ENCODE measurements around the gene EIPR1.
A peak's percentile ranks its signal among the peaks of the same experiment; 100 is the strongest.
"Not testable (repeated sequence)": the region's sequence is repeated elsewhere in the genome, so short reads cannot be mapped to it uniquely, and the experiment has no call there.

EIPR1 gene

GRCh38 chr2:3361518-3362389 lies 15.9 kb downstream of the EIPR1 start:
- POLR2A ChIA-PET, result no interaction called here
- H3K27ac ChIP-seq (ENCODE audit: insufficient read depth in 1 of 2, low read depth in 1 of 2, low read length in 2 of 2, poor library complexity in 1 of 2, severe bottlenecking in 2 of 2), result peak overlapping the region; percentile 26 to 33
- no peak overlapping the region for H3K4me3 ChIP-seq (ENCODE audit: control insufficient read depth in 1 of 7, extremely low read depth in 1 of 7, insufficient read depth in 4 of 7, low read depth in 2 of 7, low read length in 6 of 7)
- no peaks in the 10 kb centered on the region for H3K9me3 ChIP-seq (ENCODE audit: control extremely low read depth in 1 of 5, control insufficient read depth in 4 of 5, insufficient read depth in 2 of 5, low read depth in 1 of 5, low read length in 4 of 5)
- H3K4me1 ChIP-seq (ENCODE audit: control extremely low read depth in 1 of 4, control insufficient read depth in 4 of 4, insufficient read depth in 4 of 4, low read length in 3 of 4), result peaks cover 2 to 45% (median 20%) of the 10 kb centered on the region in 4 experiments
- H3K27me3 ChIP-seq (replicated peaks in 2 of 5; ENCODE audit: control insufficient read depth in 4 of 5, insufficient read depth in 5 of 5, low read length in 4 of 5), result no peaks in the 10 kb centered on the region
- no peaks in the 10 kb centered on the region for H3K36me3 ChIP-seq (ENCODE audit: control insufficient read depth in 4 of 4, insufficient read depth in 4 of 4, low read length in 3 of 4)
- no peak for DNase-seq
- CTCF ChIA-PET, result no interaction called here
- 93% methylated on average over 15 of the region's 17 CpGs for WGBS (ENCODE audit: insufficient coverage)

- ChIA-PET POLR2A (no interaction called here), CTCF (no interaction called here)
- Histone ChIP-seq H3K9me3 (ENCODE audit: control extremely low read depth in 1 of 5, control insufficient read depth in 4 of 5, insufficient read depth in 2 of 5, low read depth in 1 of 5, low read length in 4 of 5) (peaks cover 0 to 3% (median 0%) of the 10 kb centered on the region in 5 experiments), H3K4me3 (ENCODE audit: control insufficient read depth in 1 of 7, extremely low read depth in 1 of 7, insufficient read depth in 4 of 7, low read depth in 2 of 7, low read length in 6 of 7) (no peak overlapping the region), H3K4me1 (ENCODE audit: control extremely low read depth in 1 of 4, control insufficient read depth in 4 of 4, insufficient read depth in 4 of 4, low read length in 3 of 4) (peaks cover 2 to 37% (median 17%) of the 10 kb centered on the region in 4 experiments), H3K36me3 (ENCODE audit: control insufficient read depth in 4 of 4, insufficient read depth in 4 of 4, low read length in 3 of 4) (peaks cover 7 to 18% (median 11%) of the 10 kb centered on the region in 4 experiments), H3K27ac (ENCODE audit: insufficient read depth in 1 of 2, low read depth in 1 of 2, low read length in 2 of 2, poor library complexity in 1 of 2, severe bottlenecking in 2 of 2) (no peak overlapping the region), H3K27me3 (replicated peaks in 2 of 5; ENCODE audit: control insufficient read depth in 4 of 5, insufficient read depth in 5 of 5, low read length in 4 of 5) (no peaks in the 10 kb centered on the region)
- 100% methylated on average over 4 of the region's 8 CpGs for WGBS (ENCODE audit: insufficient coverage)
- no peak for DNase-seq
Measured at GRCh38 chr2:3357926-3358325, 19.7 kb downstream of the EIPR1 start.

- H3K9me3 ChIP-seq (ENCODE audit: control extremely low read depth in 1 of 5, control insufficient read depth in 4 of 5, insufficient read depth in 2 of 5, low read depth in 1 of 5, low read length in 4 of 5); H3K4me3 ChIP-seq (ENCODE audit: control insufficient read depth in 1 of 7, extremely low read depth in 1 of 7, insufficient read depth in 4 of 7, low read depth in 2 of 7, low read length in 6 of 7); POLR2A ChIA-PET; H3K27ac ChIP-seq (ENCODE audit: insufficient read depth in 1 of 2, low read depth in 1 of 2, low read length in 2 of 2, poor library complexity in 1 of 2, severe bottlenecking in 2 of 2); H3K27me3 ChIP-seq (replicated peaks in 2 of 5; ENCODE audit: control insufficient read depth in 4 of 5, insufficient read depth in 5 of 5, low read length in 4 of 5); CTCF ChIA-PET: not testable (repeated sequence)
- Histone ChIP-seq H3K4me1 (ENCODE audit: control extremely low read depth in 1 of 4, control insufficient read depth in 4 of 4, insufficient read depth in 4 of 4, low read length in 3 of 4) (peaks cover 1 to 32% (median 12%) of the 10 kb centered on the region in 4 experiments), H3K36me3 (ENCODE audit: control insufficient read depth in 4 of 4, insufficient read depth in 4 of 4, low read length in 3 of 4) (peaks cover 7 to 21% (median 12%) of the 10 kb centered on the region in 4 experiments)
- 100% methylated on average over 1 of the region's 2 CpGs for WGBS (ENCODE audit: insufficient coverage)
- DNase-seq, result peak; percentile 12 to 68 (median 45)
Measured at GRCh38 chr2:3357446-3357845, 20.2 kb downstream of the EIPR1 start.

GRCh38 chr2:3356799-3357198 lies 20.8 kb downstream of the EIPR1 start:
- ChIA-PET CTCF (no interaction called here), POLR2A (no interaction called here)
- DNase-seq, result no peak
- H3K36me3 ChIP-seq (ENCODE audit: control insufficient read depth in 4 of 4, insufficient read depth in 4 of 4, low read length in 3 of 4), result peaks cover 10 to 24% (median 16%) of the 10 kb centered on the region in 4 experiments
- H3K4me1 ChIP-seq (ENCODE audit: control extremely low read depth in 1 of 4, control insufficient read depth in 4 of 4, insufficient read depth in 4 of 4, low read length in 3 of 4), result peaks cover 0 to 26% (median 6%) of the 10 kb centered on the region in 4 experiments
- WGBS (ENCODE audit: insufficient coverage), result 100% methylated on average over 2 of the region's 2 CpGs
- no peaks in the 10 kb centered on the region for H3K27me3 ChIP-seq (replicated peaks in 2 of 5; ENCODE audit: control insufficient read depth in 4 of 5, insufficient read depth in 5 of 5, low read length in 4 of 5)
- H3K9me3 ChIP-seq (ENCODE audit: control extremely low read depth in 1 of 5, control insufficient read depth in 4 of 5, insufficient read depth in 2 of 5, low read depth in 1 of 5, low read length in 4 of 5), result peaks cover 0 to 6% (median 0%) of the 10 kb centered on the region in 5 experiments
- no peak overlapping the region for H3K27ac ChIP-seq (ENCODE audit: insufficient read depth in 1 of 2, low read depth in 1 of 2, low read length in 2 of 2, poor library complexity in 1 of 2, severe bottlenecking in 2 of 2)
- H3K4me3 ChIP-seq (ENCODE audit: control insufficient read depth in 1 of 7, extremely low read depth in 1 of 7, insufficient read depth in 4 of 7, low read depth in 2 of 7, low read length in 6 of 7), result no peak overlapping the region

- Histone ChIP-seq H3K27me3 (replicated peaks in 2 of 5; ENCODE audit: control insufficient read depth in 4 of 5, insufficient read depth in 5 of 5, low read length in 4 of 5) (no peaks in the 10 kb centered on the region), H3K4me1 (ENCODE audit: control extremely low read depth in 1 of 4, control insufficient read depth in 4 of 4, insufficient read depth in 4 of 4, low read length in 3 of 4) (peaks cover 0 to 19% (median 4%) of the 10 kb centered on the region in 4 experiments), H3K36me3 (ENCODE audit: control insufficient read depth in 4 of 4, insufficient read depth in 4 of 4, low read length in 3 of 4) (peaks cover 10 to 28% (median 19%) of the 10 kb centered on the region in 4 experiments), H3K4me3 (ENCODE audit: control insufficient read depth in 1 of 7, extremely low read depth in 1 of 7, insufficient read depth in 4 of 7, low read depth in 2 of 7, low read length in 6 of 7) (no peak overlapping the region), H3K9me3 (ENCODE audit: control extremely low read depth in 1 of 5, control insufficient read depth in 4 of 5, insufficient read depth in 2 of 5, low read depth in 1 of 5, low read length in 4 of 5) (peaks cover 0 to 12% (median 0%) of the 10 kb centered on the region in 5 experiments), H3K27ac (ENCODE audit: insufficient read depth in 1 of 2, low read depth in 1 of 2, low read length in 2 of 2, poor library complexity in 1 of 2, severe bottlenecking in 2 of 2) (no peak overlapping the region)
- DNase-seq, result no peak
- ChIA-PET POLR2A (no interaction called here), CTCF (no interaction called here)
- 98% methylated on average over 5 of the region's 8 CpGs for WGBS (ENCODE audit: insufficient coverage)
Measured at GRCh38 chr2:3355951-3356569, 21.6 kb downstream of the EIPR1 start.

GRCh38 chr2:3354986-3355385 lies 22.6 kb downstream of the EIPR1 start:
- H3K4me1 ChIP-seq (ENCODE audit: control extremely low read depth in 1 of 4, control insufficient read depth in 4 of 4, insufficient read depth in 4 of 4, low read length in 3 of 4), result peaks cover 0 to 13% (median 4%) of the 10 kb centered on the region in 4 experiments
- peaks cover 0 to 15% (median 0%) of the 10 kb centered on the region in 5 experiments for H3K9me3 ChIP-seq (ENCODE audit: control extremely low read depth in 1 of 5, control insufficient read depth in 4 of 5, insufficient read depth in 2 of 5, low read depth in 1 of 5, low read length in 4 of 5)
- peaks cover 10 to 31% (median 22%) of the 10 kb centered on the region in 4 experiments for H3K36me3 ChIP-seq (ENCODE audit: control insufficient read depth in 4 of 4, insufficient read depth in 4 of 4, low read length in 3 of 4)
- H3K27ac ChIP-seq (ENCODE audit: insufficient read depth in 1 of 2, low read depth in 1 of 2, low read length in 2 of 2, poor library complexity in 1 of 2, severe bottlenecking in 2 of 2), result no peak overlapping the region
- ChIA-PET POLR2A (no interaction called here), CTCF (no interaction called here)
- DNase-seq, result no peak
- no peak overlapping the region for H3K4me3 ChIP-seq (ENCODE audit: control insufficient read depth in 1 of 7, extremely low read depth in 1 of 7, insufficient read depth in 4 of 7, low read depth in 2 of 7, low read length in 6 of 7)
- no peaks in the 10 kb centered on the region for H3K27me3 ChIP-seq (replicated peaks in 2 of 5; ENCODE audit: control insufficient read depth in 4 of 5, insufficient read depth in 5 of 5, low read length in 4 of 5)
- 98% methylated on average over 3 of the region's 3 CpGs for WGBS (ENCODE audit: insufficient coverage)

GRCh38 chr2:3349211-3349693 lies 28.4 kb downstream of the EIPR1 start:
- no peak for DNase-seq
- ChIA-PET POLR2A (no interaction called here), CTCF (interaction anchor here (1.5 kb wide), 1 partner anchor 10 kb away, joined by 3 read pairs; no protein-coding TSS in a partner anchor)
- Histone ChIP-seq H3K4me1 (ENCODE audit: control extremely low read depth in 1 of 4, control insufficient read depth in 4 of 4, insufficient read depth in 4 of 4, low read length in 3 of 4) (no peaks in the 10 kb centered on the region), H3K36me3 (ENCODE audit: control insufficient read depth in 4 of 4, insufficient read depth in 4 of 4, low read length in 3 of 4) (peaks cover 4 to 54% (median 36%) of the 10 kb centered on the region in 4 experiments), H3K9me3 (ENCODE audit: control extremely low read depth in 1 of 5, control insufficient read depth in 4 of 5, insufficient read depth in 2 of 5, low read depth in 1 of 5, low read length in 4 of 5) (peaks cover 0 to 23% (median 0%) of the 10 kb centered on the region in 5 experiments), H3K27ac (ENCODE audit: insufficient read depth in 1 of 2, low read depth in 1 of 2, low read length in 2 of 2, poor library complexity in 1 of 2, severe bottlenecking in 2 of 2) (no peak overlapping the region), H3K27me3 (replicated peaks in 2 of 5; ENCODE audit: control insufficient read depth in 4 of 5, insufficient read depth in 5 of 5, low read length in 4 of 5) (no peaks in the 10 kb centered on the region), H3K4me3 (ENCODE audit: control insufficient read depth in 1 of 7, extremely low read depth in 1 of 7, insufficient read depth in 4 of 7, low read depth in 2 of 7, low read length in 6 of 7) (no peak overlapping the region)
- WGBS (ENCODE audit: insufficient coverage), result 100% methylated on average over 12 of the region's 13 CpGs
